Measurements from ENCODE around the gene ST6GALNAC3. TPM values are rescaled to one million over a fixed set of nuclear protein-coding genes. Genes with fewer than 3 reads are reported as not detected.
A peak's percentile ranks its signal among the peaks of the same experiment; 100 is the strongest.

The ST6GALNAC3 gene
- total RNA-seq, 1 donor from 2014 or later = 22.0 TPM

DNA sequence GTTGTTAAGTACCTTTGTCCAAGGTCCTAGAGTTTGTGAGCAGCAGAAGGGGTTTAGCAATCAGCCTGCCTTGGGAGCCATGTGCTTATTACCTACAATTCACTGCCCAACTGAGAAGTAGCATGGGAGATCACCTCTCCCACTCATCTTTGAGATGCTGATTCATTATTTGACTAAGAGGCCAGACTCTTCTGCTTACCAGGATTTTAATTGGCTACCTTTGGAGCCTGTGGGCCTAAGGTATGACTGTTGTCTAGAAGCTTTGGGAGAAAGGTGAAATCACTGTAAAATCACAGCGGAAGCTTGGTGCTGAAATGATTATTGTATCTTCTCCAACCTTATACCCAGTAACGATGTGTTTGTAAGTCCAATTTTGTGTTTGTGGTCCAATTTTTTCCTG is 213.4 kb downstream of the ST6GALNAC3 start:
- peaks cover 3% of the 10 kb centered on the region for H3K9me3 Mint-ChIP-seq
- peaks cover 41% of the 10 kb centered on the region for H3K4me1 Mint-ChIP-seq
- no peak overlapping the region for H3K27ac Mint-ChIP-seq (ENCODE audit: unreplicated experiment)
- no peak for DNase-seq (ENCODE audit: low read depth, low spot score)
- no peak overlapping the region for H3K4me3 Mint-ChIP-seq
- no peaks in the 10 kb centered on the region for H3K36me3 Mint-ChIP-seq (ENCODE audit: low read depth)
- no peaks in the 10 kb centered on the region for H3K27me3 Mint-ChIP-seq (ENCODE audit: low read depth)
- TF ChIP-seq, protein P1, sequence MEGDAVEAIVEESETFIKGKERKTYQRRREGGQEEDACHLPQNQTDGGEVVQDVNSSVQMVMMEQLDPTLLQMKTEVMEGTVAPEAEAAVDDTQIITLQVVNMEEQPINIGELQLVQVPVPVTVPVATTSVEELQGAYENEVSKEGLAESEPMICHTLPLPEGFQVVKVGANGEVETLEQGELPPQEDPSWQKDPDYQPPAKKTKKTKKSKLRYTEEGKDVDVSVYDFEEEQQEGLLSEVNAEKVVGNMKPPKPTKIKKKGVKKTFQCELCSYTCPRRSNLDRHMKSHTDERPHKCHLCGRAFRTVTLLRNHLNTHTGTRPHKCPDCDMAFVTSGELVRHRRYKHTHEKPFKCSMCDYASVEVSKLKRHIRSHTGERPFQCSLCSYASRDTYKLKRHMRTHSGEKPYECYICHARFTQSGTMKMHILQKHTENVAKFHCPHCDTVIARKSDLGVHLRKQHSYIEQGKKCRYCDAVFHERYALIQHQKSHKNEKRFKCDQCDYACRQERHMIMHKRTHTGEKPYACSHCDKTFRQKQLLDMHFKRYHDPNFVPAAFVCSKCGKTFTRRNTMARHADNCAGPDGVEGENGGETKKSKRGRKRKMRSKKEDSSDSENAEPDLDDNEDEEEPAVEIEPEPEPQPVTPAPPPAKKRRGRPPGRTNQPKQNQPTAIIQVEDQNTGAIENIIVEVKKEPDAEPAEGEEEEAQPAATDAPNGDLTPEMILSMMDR (conservative IDR thresholded peaks at IDR 0.05) = no peak

GRCh38 chr1:76288758-76289483 is 214.4 kb downstream of the ST6GALNAC3 start:
- peaks cover 45% of the 10 kb centered on the region for H3K4me1 Mint-ChIP-seq

DNA sequence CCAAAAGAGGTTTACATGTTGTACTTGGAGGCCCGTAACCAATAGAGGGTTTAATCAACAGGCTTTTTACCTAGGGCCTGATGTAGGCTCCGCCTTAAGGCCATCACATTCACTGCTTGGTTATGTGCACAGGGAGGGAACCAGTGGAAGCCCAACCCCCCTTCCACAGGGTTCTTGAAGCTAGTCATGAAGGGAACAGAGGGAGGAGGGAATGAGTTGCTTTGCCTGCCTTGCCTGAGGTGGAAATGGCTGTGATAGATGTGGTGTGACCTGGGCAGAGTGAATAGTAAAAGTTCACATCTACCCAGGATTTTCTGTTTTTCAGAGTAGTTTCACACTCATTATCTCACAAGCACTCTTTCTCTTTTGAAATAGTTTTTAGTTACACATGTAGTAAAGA is 215.1 kb downstream of the ST6GALNAC3 start:
- TF ChIP-seq, protein P1 (conservative IDR thresholded peaks at IDR 0.05) = no peak
- H3K9me3 Mint-ChIP-seq = peaks cover 3% of the 10 kb centered on the region
- no peak overlapping the region for H3K4me3 Mint-ChIP-seq
- DNase-seq (ENCODE audit: low read depth, low spot score) = no peak
- no peaks in the 10 kb centered on the region for H3K36me3 Mint-ChIP-seq (ENCODE audit: low read depth)
- H3K27me3 Mint-ChIP-seq (ENCODE audit: low read depth) = no peaks in the 10 kb centered on the region
- H3K27ac Mint-ChIP-seq (ENCODE audit: unreplicated experiment) = no peak overlapping the region
- H3K4me1 Mint-ChIP-seq = peaks cover 52% of the 10 kb centered on the region

More at GRCh38 chr1:76288758-76289483, 214.4 kb downstream of the ST6GALNAC3 start:
- H3K4me3 Mint-ChIP-seq = no peak overlapping the region
- no peaks in the 10 kb centered on the region for H3K27me3 Mint-ChIP-seq (ENCODE audit: low read depth)
- H3K27ac Mint-ChIP-seq (ENCODE audit: unreplicated experiment) = peak overlapping the region; percentile 69
- H3K36me3 Mint-ChIP-seq (ENCODE audit: low read depth) = no peaks in the 10 kb centered on the region
- H3K9me3 Mint-ChIP-seq = peaks cover 3% of the 10 kb centered on the region
- no peak for DNase-seq (ENCODE audit: low read depth, low spot score)
- TF ChIP-seq, protein P1 (conservative IDR thresholded peaks at IDR 0.05) = no peak

DNA sequence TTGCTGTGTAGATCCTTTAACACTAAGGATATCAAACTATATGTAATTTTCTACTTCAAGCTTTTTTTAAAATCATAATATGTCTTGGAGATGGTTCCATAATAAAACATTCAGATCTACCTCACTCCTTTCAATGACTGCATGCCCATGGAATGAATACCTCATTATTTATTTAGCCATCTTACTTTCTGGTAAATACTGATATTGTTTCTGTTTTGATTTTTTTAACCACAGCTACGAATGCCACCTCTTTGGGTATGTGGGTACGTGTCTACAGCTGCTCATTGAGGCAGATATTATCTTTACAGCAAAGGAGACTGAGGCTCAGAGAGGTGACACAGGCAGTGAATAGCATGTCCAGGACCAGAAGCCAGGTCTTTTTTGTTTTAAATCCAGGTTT is 215.7 kb downstream of the ST6GALNAC3 start:
- TF ChIP-seq, protein P1 (conservative IDR thresholded peaks at IDR 0.05) = no peak
- H3K27ac Mint-ChIP-seq (ENCODE audit: unreplicated experiment) = no peak overlapping the region
- no peak for DNase-seq (ENCODE audit: low read depth, low spot score)
- no peaks in the 10 kb centered on the region for H3K36me3 Mint-ChIP-seq (ENCODE audit: low read depth)
- H3K27me3 Mint-ChIP-seq (ENCODE audit: low read depth) = no peaks in the 10 kb centered on the region
- peaks cover 3% of the 10 kb centered on the region for H3K9me3 Mint-ChIP-seq
- H3K4me3 Mint-ChIP-seq = no peak overlapping the region
- H3K4me1 Mint-ChIP-seq = peaks cover 53% of the 10 kb centered on the region

DNA sequence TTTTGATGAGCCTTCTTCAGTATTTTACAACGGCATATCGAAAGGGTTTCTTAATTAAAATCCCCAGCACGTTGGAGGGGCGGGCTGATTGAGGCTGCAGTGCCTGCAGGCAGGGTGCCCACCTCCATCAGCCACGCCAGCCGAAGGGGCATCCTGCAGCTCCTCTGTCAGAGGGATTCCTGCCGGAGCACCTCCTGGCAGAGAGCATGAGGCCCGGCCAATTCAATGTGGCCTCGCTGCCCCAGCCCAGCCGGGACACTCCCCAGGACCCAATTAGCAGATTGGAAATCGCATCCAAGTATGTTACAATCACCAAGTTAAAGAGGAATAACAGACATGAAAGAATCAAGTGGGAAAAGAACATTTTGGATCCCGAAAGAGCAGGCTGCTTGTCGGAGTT is 216.6 kb downstream of the ST6GALNAC3 start:
- Mint-ChIP-seq H3K4me3 (no peak overlapping the region), H3K27me3 (ENCODE audit: low read depth) (no peaks in the 10 kb centered on the region), H3K4me1 (peaks cover 55% of the 10 kb centered on the region), H3K27ac (ENCODE audit: unreplicated experiment) (no peak overlapping the region), H3K9me3 (peaks cover 3% of the 10 kb centered on the region), H3K36me3 (ENCODE audit: low read depth) (no peaks in the 10 kb centered on the region)
- TF ChIP-seq, protein P1 (conservative IDR thresholded peaks at IDR 0.05) = no peak
- no peak for DNase-seq (ENCODE audit: low read depth, low spot score)

Measured in neural crest cell (in vitro differentiated cells).